Measurements from ENCODE around the gene MYCBP2.
"Not testable (repeated sequence)": the region's sequence is repeated elsewhere in the genome, so short reads cannot be mapped to it uniquely, and the experiment has no call there.

MYCBP2 gene

GRCh38 chr13:77323858-77324257 lies 3.0 kb downstream of the MYCBP2 start:
- H3K4me1 Mint-ChIP-seq (ENCODE audit: low read depth) = peaks cover 84% of the 10 kb centered on the region
- peak overlapping the region; percentile 56 for H3K27ac Mint-ChIP-seq
- H3K4me3 Mint-ChIP-seq = peak overlapping the region; percentile 93
- no peaks in the 10 kb centered on the region for H3K27me3 Mint-ChIP-seq
- H3K9me3 Mint-ChIP-seq = no peaks in the 10 kb centered on the region
- peaks cover 11% of the 10 kb centered on the region for H3K36me3 Mint-ChIP-seq (ENCODE audit: low read depth)

GRCh38 chr13:77319536-77319935 lies 7.4 kb downstream of the MYCBP2 start:
- H3K27me3 Mint-ChIP-seq = no peaks in the 10 kb centered on the region
- no peak overlapping the region for H3K4me3 Mint-ChIP-seq
- H3K4me1 Mint-ChIP-seq (ENCODE audit: low read depth) = peaks cover 95% of the 10 kb centered on the region
- H3K36me3 Mint-ChIP-seq (ENCODE audit: low read depth) = peaks cover 9% of the 10 kb centered on the region
- H3K27ac Mint-ChIP-seq = no peak overlapping the region
- H3K9me3 Mint-ChIP-seq = no peaks in the 10 kb centered on the region

- H3K27ac Mint-ChIP-seq = peak overlapping the region; percentile 29
- peaks cover 5% of the 10 kb centered on the region for H3K36me3 Mint-ChIP-seq (ENCODE audit: low read depth)
- no peaks in the 10 kb centered on the region for H3K9me3 Mint-ChIP-seq
- peaks cover 95% of the 10 kb centered on the region for H3K4me1 Mint-ChIP-seq (ENCODE audit: low read depth)
- no peak overlapping the region for H3K4me3 Mint-ChIP-seq
- no peaks in the 10 kb centered on the region for H3K27me3 Mint-ChIP-seq
Observed at GRCh38 chr13:77318741-77319140, 8.2 kb downstream of the MYCBP2 start.

- H3K9me3 Mint-ChIP-seq = no peaks in the 10 kb centered on the region
- peaks cover 94% of the 10 kb centered on the region for H3K4me1 Mint-ChIP-seq (ENCODE audit: low read depth)
- peak overlapping the region; percentile 2 for H3K27ac Mint-ChIP-seq
- H3K4me3 Mint-ChIP-seq = no peak overlapping the region
- peaks cover 4% of the 10 kb centered on the region for H3K36me3 Mint-ChIP-seq (ENCODE audit: low read depth)
- no peaks in the 10 kb centered on the region for H3K27me3 Mint-ChIP-seq
Observed at GRCh38 chr13:77316430-77316829, 10.5 kb downstream of the MYCBP2 start.

GRCh38 chr13:77315509-77315908 lies 11.4 kb downstream of the MYCBP2 start:
- not testable (repeated sequence) for H3K4me3 Mint-ChIP-seq; H3K36me3 Mint-ChIP-seq (ENCODE audit: low read depth); H3K27ac Mint-ChIP-seq; H3K27me3 Mint-ChIP-seq; H3K9me3 Mint-ChIP-seq
- H3K4me1 Mint-ChIP-seq (ENCODE audit: low read depth) = peaks cover 94% of the 10 kb centered on the region

DNA sequence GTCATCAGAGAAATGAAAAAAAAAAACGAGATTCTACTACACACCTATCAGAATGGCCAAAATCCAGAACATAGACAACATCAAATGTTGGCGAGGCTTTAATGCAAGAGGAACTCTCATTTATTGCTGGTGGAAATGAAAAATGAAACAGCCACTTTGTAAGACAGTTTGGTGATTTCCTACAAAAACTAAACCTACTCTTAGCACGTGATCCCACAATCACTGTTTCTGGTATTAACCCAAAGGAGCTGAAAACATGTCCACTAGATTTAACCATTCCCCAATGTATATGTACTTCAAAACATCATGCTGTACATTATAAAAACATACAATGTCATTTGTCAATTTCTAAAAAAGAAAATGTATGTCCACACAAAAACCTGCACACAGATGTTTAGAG lies 13.0 kb downstream of the MYCBP2 start:
- no peaks in the 10 kb centered on the region for H3K9me3 Mint-ChIP-seq
- H3K36me3 Mint-ChIP-seq (ENCODE audit: low read depth) = peaks cover 4% of the 10 kb centered on the region
- no peak overlapping the region for H3K4me3 Mint-ChIP-seq
- H3K4me1 Mint-ChIP-seq (ENCODE audit: low read depth) = peaks cover 94% of the 10 kb centered on the region
- no peaks in the 10 kb centered on the region for H3K27me3 Mint-ChIP-seq
- H3K27ac Mint-ChIP-seq = no peak overlapping the region

DNA sequence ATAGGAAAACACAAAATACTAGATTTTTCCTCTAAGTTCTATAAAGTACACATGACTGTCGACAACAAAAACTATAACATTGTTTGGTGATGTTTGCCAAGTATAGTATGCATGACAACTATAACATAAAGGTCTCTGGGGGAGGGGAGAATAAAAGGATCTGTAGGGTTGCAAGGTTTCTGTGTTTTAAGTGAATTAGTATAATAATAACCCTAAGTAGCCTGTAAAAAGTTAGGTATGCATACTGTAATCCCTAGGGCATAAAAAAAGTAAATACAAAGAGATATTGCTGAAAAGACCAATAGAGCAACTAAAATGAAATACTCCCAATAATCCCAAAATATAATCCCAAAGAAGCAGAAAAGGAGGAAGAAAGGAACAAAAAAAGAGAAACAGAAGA lies 14.6 kb downstream of the MYCBP2 start:
- Mint-ChIP-seq H3K36me3 (ENCODE audit: low read depth) (peaks cover 4% of the 10 kb centered on the region), H3K4me1 (ENCODE audit: low read depth) (peaks cover 96% of the 10 kb centered on the region), H3K27me3 (no peaks in the 10 kb centered on the region), H3K27ac (no peak overlapping the region), H3K9me3 (no peaks in the 10 kb centered on the region), H3K4me3 (no peak overlapping the region)

DNA sequence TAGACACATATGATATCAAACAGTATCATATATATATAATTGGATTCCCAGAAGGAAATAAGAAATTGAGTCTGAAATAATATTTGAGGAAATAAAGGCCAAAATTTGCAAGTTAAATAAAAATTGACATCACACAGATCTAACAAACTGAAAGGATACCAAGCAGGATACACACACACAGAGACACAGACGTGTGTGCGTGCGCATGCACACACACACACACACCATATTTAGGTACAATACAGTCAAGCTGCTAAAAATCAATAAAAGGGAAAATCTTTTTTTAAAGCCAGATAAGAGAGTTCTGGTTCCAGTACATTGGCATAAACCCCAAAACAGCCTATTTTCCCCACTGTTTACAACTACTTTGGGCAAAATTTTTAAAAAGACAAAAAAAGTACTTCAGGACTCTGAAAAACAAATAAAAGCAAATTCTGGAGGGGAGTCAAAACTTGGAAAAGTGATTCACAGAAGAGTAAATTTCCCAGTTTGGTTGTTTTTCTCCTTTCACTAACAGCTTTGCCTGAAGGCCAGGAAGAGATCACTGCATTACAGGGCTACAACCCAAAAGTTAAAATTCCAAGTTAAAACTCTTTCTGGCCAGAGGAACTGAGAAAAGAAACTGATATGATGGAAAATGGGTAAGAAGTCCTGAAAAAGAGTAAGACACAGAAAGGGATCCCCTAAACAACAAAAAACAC lies 16.2 kb downstream of the MYCBP2 start:
- Mint-ChIP-seq H3K9me3 (no peaks in the 10 kb centered on the region), H3K4me1 (ENCODE audit: low read depth) (peaks cover 95% of the 10 kb centered on the region), H3K27ac (peak overlapping the region; percentile 28), H3K4me3 (no peak overlapping the region), H3K27me3 (no peaks in the 10 kb centered on the region), H3K36me3 (ENCODE audit: low read depth) (peaks cover 12% of the 10 kb centered on the region)

DNA sequence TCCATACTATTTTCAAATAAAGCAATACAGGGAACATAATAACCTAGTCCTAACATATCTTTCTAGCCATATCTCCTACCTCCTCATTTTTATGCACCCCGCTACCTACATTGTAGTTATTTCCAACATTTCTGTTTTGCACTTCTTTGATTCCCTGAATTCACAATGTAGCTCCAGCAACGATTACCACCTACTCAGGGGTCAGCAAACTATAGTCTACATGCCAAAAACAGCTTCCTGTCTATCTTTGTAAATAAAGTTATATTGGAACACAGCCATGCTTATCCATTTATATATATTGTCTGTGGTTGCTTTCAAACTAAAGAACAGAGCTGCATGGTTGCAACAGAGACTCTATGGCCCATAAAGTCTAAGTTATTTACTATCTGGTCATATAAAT lies 16.7 kb downstream of the MYCBP2 start:
- Mint-ChIP-seq H3K4me3 (no peak overlapping the region), H3K27me3 (no peaks in the 10 kb centered on the region), H3K4me1 (ENCODE audit: low read depth) (peaks cover 96% of the 10 kb centered on the region), H3K36me3 (ENCODE audit: low read depth) (peaks cover 13% of the 10 kb centered on the region), H3K27ac (peak overlapping the region; percentile 43), H3K9me3 (no peaks in the 10 kb centered on the region)

- H3K4me1 Mint-ChIP-seq (ENCODE audit: low read depth) = peaks cover 93% of the 10 kb centered on the region
- no peaks in the 10 kb centered on the region for H3K9me3 Mint-ChIP-seq
- H3K27ac Mint-ChIP-seq = peak overlapping the region; percentile 39
- H3K36me3 Mint-ChIP-seq (ENCODE audit: low read depth) = peaks cover 19% of the 10 kb centered on the region
- no peaks in the 10 kb centered on the region for H3K27me3 Mint-ChIP-seq
- H3K4me3 Mint-ChIP-seq = no peak overlapping the region
Observed at GRCh38 chr13:77309254-77309653, 17.6 kb downstream of the MYCBP2 start.

DNA sequence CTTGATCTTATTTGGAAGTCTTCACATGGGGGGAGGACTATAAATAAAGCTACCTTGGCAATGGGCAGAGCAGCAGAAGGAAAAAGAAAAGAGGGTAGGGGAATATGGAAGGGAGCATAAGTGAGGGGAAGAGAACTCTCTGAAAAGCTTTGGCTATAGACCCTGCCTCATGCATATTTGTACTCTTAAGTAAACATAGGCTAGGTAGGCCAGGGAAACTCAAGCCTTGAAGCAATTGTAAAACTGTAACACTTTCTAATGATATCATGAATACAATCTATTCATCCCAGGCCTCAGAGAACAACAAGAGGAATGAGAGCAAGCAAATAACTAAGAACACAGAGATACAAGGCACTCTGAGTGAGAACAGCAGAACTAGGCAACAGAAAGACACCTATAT lies 20.4 kb downstream of the MYCBP2 start:
- H3K4me1 Mint-ChIP-seq (ENCODE audit: low read depth) = peaks cover 93% of the 10 kb centered on the region
- no peaks in the 10 kb centered on the region for H3K27me3 Mint-ChIP-seq
- no peaks in the 10 kb centered on the region for H3K9me3 Mint-ChIP-seq
- H3K4me3 Mint-ChIP-seq = no peak overlapping the region
- H3K27ac Mint-ChIP-seq = peak overlapping the region; percentile 67
- peaks cover 31% of the 10 kb centered on the region for H3K36me3 Mint-ChIP-seq (ENCODE audit: low read depth)

DNA sequence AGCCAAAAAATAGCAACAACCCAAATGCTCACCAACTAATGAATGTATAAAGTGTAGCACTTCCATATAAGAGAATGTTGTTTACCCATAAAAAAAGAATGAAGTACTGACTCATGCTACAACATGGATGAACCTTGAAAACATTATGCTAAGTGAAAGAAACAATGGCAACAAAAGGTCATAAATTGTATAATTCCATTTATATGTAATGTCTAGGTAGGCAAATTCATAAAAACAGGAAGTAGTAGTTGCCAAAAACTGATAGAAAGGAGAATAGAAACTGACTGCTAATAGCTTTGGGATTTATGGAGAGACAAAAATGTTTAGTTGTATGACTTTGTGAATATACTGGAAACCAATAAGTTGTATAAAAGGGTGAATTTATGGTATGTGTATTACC lies 21.6 kb downstream of the MYCBP2 start:
- Mint-ChIP-seq H3K4me3 (no peak overlapping the region), H3K9me3 (no peaks in the 10 kb centered on the region), H3K27ac (peak overlapping the region; percentile 33), H3K27me3 (no peaks in the 10 kb centered on the region), H3K4me1 (ENCODE audit: low read depth) (peaks cover 93% of the 10 kb centered on the region), H3K36me3 (ENCODE audit: low read depth) (peaks cover 37% of the 10 kb centered on the region)

DNA sequence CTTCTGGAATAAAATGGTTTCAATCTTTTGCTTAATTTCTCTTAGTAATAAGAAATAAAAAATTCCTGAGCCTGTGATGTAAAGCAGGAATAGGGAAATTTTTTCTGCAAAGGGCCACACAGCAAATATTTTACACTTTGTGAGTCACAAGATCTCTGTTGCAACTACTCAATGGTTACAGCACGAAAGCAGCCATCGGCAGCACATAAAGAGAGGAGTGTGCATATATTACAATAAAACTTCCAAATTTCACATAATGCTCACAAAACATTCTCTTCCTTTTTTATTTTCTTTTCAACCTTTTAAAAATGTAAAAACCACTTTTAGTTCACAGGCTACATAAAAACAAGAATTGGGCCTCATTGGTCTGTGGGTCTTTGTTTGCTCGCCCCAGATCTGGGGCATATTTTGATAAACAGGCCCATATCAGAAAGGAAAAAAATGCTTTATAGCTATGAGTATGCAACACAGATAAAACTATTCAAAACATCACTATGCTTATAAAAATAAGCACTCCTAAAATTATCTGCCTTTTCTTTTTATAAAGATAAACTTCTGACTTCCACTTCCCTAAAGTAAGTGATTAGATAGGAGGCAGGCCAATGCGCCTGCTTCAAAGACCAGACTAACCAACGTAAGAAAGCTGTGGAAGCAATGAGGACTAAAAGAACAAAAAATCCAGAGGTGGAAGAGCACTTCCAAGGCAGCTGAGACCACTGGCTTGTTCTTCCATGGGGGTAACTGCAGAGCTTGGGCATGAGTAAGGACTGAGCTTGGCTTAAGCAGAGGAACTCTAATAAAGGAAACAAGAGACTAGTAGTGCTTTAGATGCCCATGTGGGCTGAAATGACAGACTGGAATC lies 26.5 kb downstream of the MYCBP2 start:
- Mint-ChIP-seq H3K9me3 (no peaks in the 10 kb centered on the region), H3K4me1 (ENCODE audit: low read depth) (peaks cover 87% of the 10 kb centered on the region), H3K4me3 (no peak overlapping the region), H3K27me3 (no peaks in the 10 kb centered on the region), H3K27ac (peak overlapping the region; percentile 80), H3K36me3 (ENCODE audit: low read depth) (peaks cover 36% of the 10 kb centered on the region)

DNA sequence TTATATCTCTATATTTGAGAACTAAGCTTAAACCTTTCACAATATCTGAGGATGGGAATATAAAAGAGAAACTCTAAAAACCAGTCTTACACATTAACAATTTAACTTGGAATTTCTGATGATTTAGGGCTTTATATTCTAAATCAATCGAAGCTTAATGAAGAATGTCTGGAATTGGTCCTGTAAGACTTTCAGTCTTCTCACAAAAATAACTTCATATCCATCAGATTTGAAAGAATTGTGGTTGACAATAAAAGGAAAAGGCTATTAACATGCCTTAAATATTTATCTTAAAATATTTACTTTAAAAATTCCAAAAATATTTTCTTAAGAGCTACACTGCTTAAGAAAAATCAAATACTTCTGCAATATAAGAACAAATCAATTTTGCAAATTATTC lies 27.3 kb downstream of the MYCBP2 start:
- peaks cover 38% of the 10 kb centered on the region for H3K36me3 Mint-ChIP-seq (ENCODE audit: low read depth)
- no peak overlapping the region for H3K4me3 Mint-ChIP-seq
- no peaks in the 10 kb centered on the region for H3K27me3 Mint-ChIP-seq
- no peaks in the 10 kb centered on the region for H3K9me3 Mint-ChIP-seq
- H3K4me1 Mint-ChIP-seq (ENCODE audit: low read depth) = peaks cover 81% of the 10 kb centered on the region
- no peak overlapping the region for H3K27ac Mint-ChIP-seq

GRCh38 chr13:77298426-77298825 lies 28.5 kb downstream of the MYCBP2 start:
- H3K9me3 Mint-ChIP-seq = no peaks in the 10 kb centered on the region
- H3K27ac Mint-ChIP-seq = peak overlapping the region; percentile 31
- peaks cover 39% of the 10 kb centered on the region for H3K36me3 Mint-ChIP-seq (ENCODE audit: low read depth)
- H3K4me3 Mint-ChIP-seq = peak overlapping the region; percentile 25
- H3K27me3 Mint-ChIP-seq = no peaks in the 10 kb centered on the region
- H3K4me1 Mint-ChIP-seq (ENCODE audit: low read depth) = peaks cover 70% of the 10 kb centered on the region
